ENCODE results near the gene HOXD12.
A peak's percentile ranks its signal among the peaks of the same experiment; 100 is the strongest.

DNA sequence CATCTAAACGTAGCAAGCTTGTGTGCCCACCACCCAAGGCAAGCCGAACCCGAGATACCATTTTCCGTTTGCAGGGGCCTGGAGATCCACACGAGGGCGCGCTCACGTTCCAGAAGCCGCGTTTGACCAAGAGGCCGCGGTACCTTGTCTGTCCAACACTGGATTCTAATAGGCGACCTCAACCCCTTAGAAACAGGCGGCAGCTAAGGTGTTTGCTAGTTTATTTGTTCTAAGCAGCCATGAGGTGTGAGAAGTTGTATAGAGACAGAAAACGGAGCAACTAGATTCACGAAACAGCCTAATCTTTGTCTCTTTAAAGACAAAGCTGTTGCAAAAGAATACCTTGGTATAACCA is 11.7 kb downstream of the HOXD12 start:
- TF ChIP-seq, protein P1, sequence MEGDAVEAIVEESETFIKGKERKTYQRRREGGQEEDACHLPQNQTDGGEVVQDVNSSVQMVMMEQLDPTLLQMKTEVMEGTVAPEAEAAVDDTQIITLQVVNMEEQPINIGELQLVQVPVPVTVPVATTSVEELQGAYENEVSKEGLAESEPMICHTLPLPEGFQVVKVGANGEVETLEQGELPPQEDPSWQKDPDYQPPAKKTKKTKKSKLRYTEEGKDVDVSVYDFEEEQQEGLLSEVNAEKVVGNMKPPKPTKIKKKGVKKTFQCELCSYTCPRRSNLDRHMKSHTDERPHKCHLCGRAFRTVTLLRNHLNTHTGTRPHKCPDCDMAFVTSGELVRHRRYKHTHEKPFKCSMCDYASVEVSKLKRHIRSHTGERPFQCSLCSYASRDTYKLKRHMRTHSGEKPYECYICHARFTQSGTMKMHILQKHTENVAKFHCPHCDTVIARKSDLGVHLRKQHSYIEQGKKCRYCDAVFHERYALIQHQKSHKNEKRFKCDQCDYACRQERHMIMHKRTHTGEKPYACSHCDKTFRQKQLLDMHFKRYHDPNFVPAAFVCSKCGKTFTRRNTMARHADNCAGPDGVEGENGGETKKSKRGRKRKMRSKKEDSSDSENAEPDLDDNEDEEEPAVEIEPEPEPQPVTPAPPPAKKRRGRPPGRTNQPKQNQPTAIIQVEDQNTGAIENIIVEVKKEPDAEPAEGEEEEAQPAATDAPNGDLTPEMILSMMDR (IDR thresholded peaks at IDR 0.05; ENCODE audit: low read depth, low read length): peak; percentile 90
- TF ChIP-seq MYC (IDR thresholded peaks at IDR 0.05; ENCODE audit: low read depth, low read length): no peak
